Activated CD8-positive, alpha-beta T cell treated with anti-CD3 and anti-CD28 coated beads, Interleukin-2, amount 10 ng/mL, durations not matched to agents 7 days and 5 days (primary cell): ENCODE results near the gene ILKAP. TPM values are rescaled to one million over a fixed set of nuclear protein-coding genes. Genes with fewer than 3 reads are reported as not detected.

Source experiments
- ATAC-seq: fragments of 150-1000 bp; cut with Tn5 transposase; one replicate; pipeline ENCODE4 v1.10.0; 2021; ENCODE audit warnings: moderate library complexity
- CTCF ChIA-PET: fragments of 350-600 bp; sonication (Branson Sonifier 250); formaldehyde crosslinking; loops from one replicate; lab custom pipeline; 2021; ENCODE audit warnings: antibody characterized with exemption; lab: Charles Lee
- POLR2A ChIA-PET: fragments of 350-600 bp; sonication (Branson Sonifier 250); formaldehyde crosslinking; loops from one replicate; lab custom pipeline; 2021; ENCODE audit warnings: antibody characterized with exemption; lab: Charles Lee
- DNase-seq: peaks from one replicate; pipeline ENCODE4 v3.0.0-alpha.2; 2020
- H3K27ac Mint-ChIP-seq: one replicate; pipeline ENCODE4 v1.8.0; 2021; ENCODE audit warnings: mild to moderate bottlenecking, mixed read lengths
- H3K27me3 Mint-ChIP-seq: one replicate; pipeline ENCODE4 v1.8.0; 2021; ENCODE audit warnings: low read depth, mixed read lengths
- H3K36me3 Mint-ChIP-seq: one replicate; pipeline ENCODE4 v1.8.0; 2021; ENCODE audit warnings: low read depth, mixed read lengths
- H3K4me1 Mint-ChIP-seq: one replicate; pipeline ENCODE4 v1.8.0; 2021; ENCODE audit warnings: low read depth, mixed read lengths
- H3K4me3 Mint-ChIP-seq: one replicate; pipeline ENCODE4 v1.8.0; 2021; ENCODE audit warnings: mild to moderate bottlenecking, mixed read lengths
- H3K9me3 Mint-ChIP-seq: one replicate; pipeline ENCODE4 v1.8.0; 2022; ENCODE audit warnings: mixed read lengths; ENCODE audit not compliant: insufficient read depth
- total RNA-seq, 2 experiments: library from RNA; stranded (reverse); gene quantifications; one replicate each; pipeline ENCODE4 v1.2.3, GENCODE V29; 2021

ILKAP gene
- total RNA-seq, 2 experiments from 2014 or later: 58.3 to 62.7 TPM

GRCh38 chr2:238220892-238221521, 17.5 kb upstream of the ILKAP start:
- ChIA-PET CTCF (interaction anchor here (1.0 kb wide), 1 partner anchor 42 kb away, joined by 3 read pairs; no protein-coding TSS in a partner anchor), POLR2A (interaction anchor here (0.7 kb wide), 1 partner anchor 26 kb away, joined by 3 read pairs; no protein-coding TSS in a partner anchor)
- Mint-ChIP-seq H3K9me3 (no peaks in the 10 kb centered on the region), H3K36me3 (no peaks in the 10 kb centered on the region), H3K27ac (no peak overlapping the region), H3K27me3 (peaks cover 5% of the 10 kb centered on the region), H3K4me1 (no peaks in the 10 kb centered on the region), H3K4me3 (no peak overlapping the region)
- ATAC-seq: no peak
- no peak for DNase-seq

- H3K4me1 Mint-ChIP-seq: no peaks in the 10 kb centered on the region
- ChIA-PET CTCF (interaction anchor here (1.0 kb wide), 1 partner anchor 43 kb away, joined by 3 read pairs; no protein-coding TSS in a partner anchor), POLR2A (interaction anchor here (0.7 kb wide), 1 partner anchor 25 kb away, joined by 3 read pairs; no protein-coding TSS in a partner anchor)
- H3K27ac Mint-ChIP-seq: no peak overlapping the region
- H3K36me3 Mint-ChIP-seq: no peaks in the 10 kb centered on the region
- H3K27me3 Mint-ChIP-seq: peaks cover 5% of the 10 kb centered on the region
- DNase-seq (no peak), ATAC-seq (no peak)
- H3K4me3 Mint-ChIP-seq: no peak overlapping the region
- no peaks in the 10 kb centered on the region for H3K9me3 Mint-ChIP-seq
Measured at GRCh38 chr2:238220274-238220891, 16.9 kb upstream of the ILKAP start.

GRCh38 chr2:238216651-238217184, 13.2 kb upstream of the ILKAP start:
- H3K36me3 Mint-ChIP-seq: no peaks in the 10 kb centered on the region
- ChIA-PET POLR2A (no interaction called here), CTCF (no interaction called here)
- no peak overlapping the region for H3K27ac Mint-ChIP-seq
- ATAC-seq: no peak
- H3K4me1 Mint-ChIP-seq: no peaks in the 10 kb centered on the region
- DNase-seq: no peak
- no peaks in the 10 kb centered on the region for H3K9me3 Mint-ChIP-seq
- H3K27me3 Mint-ChIP-seq: peaks cover 30% of the 10 kb centered on the region
- no peak overlapping the region for H3K4me3 Mint-ChIP-seq

- Mint-ChIP-seq H3K27me3 (peaks cover 3% of the 10 kb centered on the region), H3K9me3 (no peaks in the 10 kb centered on the region), H3K4me1 (peaks cover 15% of the 10 kb centered on the region), H3K4me3 (no peak overlapping the region), H3K27ac (no peak overlapping the region), H3K36me3 (peaks cover 7% of the 10 kb centered on the region)
- ChIA-PET POLR2A (no interaction called here), CTCF (no interaction called here)
- no peak for DNase-seq
- ATAC-seq: no peak
Measured at GRCh38 chr2:238207006-238207405, 3.5 kb upstream of the ILKAP start.

- Mint-ChIP-seq H3K36me3 (peaks cover 25% of the 10 kb centered on the region), H3K9me3 (no peaks in the 10 kb centered on the region), H3K4me3 (peak overlapping the region; percentile 77), H3K4me1 (peaks cover 42% of the 10 kb centered on the region), H3K27me3 (no peaks in the 10 kb centered on the region), H3K27ac (peak overlapping the region; percentile 83)
- DNase-seq (no peak), ATAC-seq (no peak)
- CTCF ChIA-PET: interaction anchor here (0.6 to 0.8 kb wide), 2 partner anchors 18 to 59 kb away, joined by 3 read pairs; no protein-coding TSS in a partner anchor
- POLR2A ChIA-PET: interaction anchor here (0.8 to 2.0 kb wide), 5 partner anchors 27 to 503 kb away, joined by 3 to 9 read pairs (median 3); partner anchors contain the start of gene SCLY
Measured at GRCh38 chr2:238203973-238204683, 633 bp upstream of the ILKAP start.

- no peak for ATAC-seq
- no peaks in the 10 kb centered on the region for H3K9me3 Mint-ChIP-seq
- H3K4me1 Mint-ChIP-seq: peaks cover 49% of the 10 kb centered on the region
- peaks cover 30% of the 10 kb centered on the region for H3K36me3 Mint-ChIP-seq
- POLR2A ChIA-PET: interaction anchor here (0.8 to 2.0 kb wide), 5 partner anchors 9 to 529 kb away, joined by 3 to 9 read pairs (median 4); partner anchors contain the start of gene SCLY
- no peaks in the 10 kb centered on the region for H3K27me3 Mint-ChIP-seq
- H3K27ac Mint-ChIP-seq: peak overlapping the region; percentile 81
- CTCF ChIA-PET: interaction anchor here (0.6 to 3.6 kb wide), 5 partner anchors 13 to 284 kb away, joined by 3 to 17 read pairs (median 3); no protein-coding TSS in a partner anchor
- DNase-seq: peak; percentile 39
- H3K4me3 Mint-ChIP-seq: peak overlapping the region; percentile 86
Measured at GRCh38 chr2:238202326-238203093, 985 bp downstream of the ILKAP start.

GRCh38 chr2:238190445-238190844, 13.1 kb downstream of the ILKAP start:
- CTCF ChIA-PET: interaction anchor here (1.3 kb wide), 2 partner anchors 11 to 14 kb away, joined by 3 read pairs; no protein-coding TSS in a partner anchor
- Mint-ChIP-seq H3K4me1 (peaks cover 1% of the 10 kb centered on the region), H3K36me3 (peaks cover 62% of the 10 kb centered on the region), H3K9me3 (no peaks in the 10 kb centered on the region), H3K4me3 (no peak overlapping the region), H3K27me3 (no peaks in the 10 kb centered on the region), H3K27ac (no peak overlapping the region)
- ATAC-seq: no peak
- POLR2A ChIA-PET: no interaction called here
- no peak for DNase-seq

GRCh38 chr2:238187618-238188548, 15.6 kb downstream of the ILKAP start:
- H3K27me3 Mint-ChIP-seq: no peaks in the 10 kb centered on the region
- H3K36me3 Mint-ChIP-seq: peaks cover 69% of the 10 kb centered on the region
- no peak for ATAC-seq
- ChIA-PET CTCF (interaction anchor here (1.0 to 1.3 kb wide), 2 partner anchors 14 to 75 kb away, joined by 3 read pairs; no protein-coding TSS in a partner anchor), POLR2A (no interaction called here)
- no peaks in the 10 kb centered on the region for H3K4me1 Mint-ChIP-seq
- H3K27ac Mint-ChIP-seq: no peak overlapping the region
- H3K9me3 Mint-ChIP-seq: no peaks in the 10 kb centered on the region
- no peak overlapping the region for H3K4me3 Mint-ChIP-seq
- no peak for DNase-seq

GRCh38 chr2:238183821-238184220, 19.7 kb downstream of the ILKAP start:
- ChIA-PET CTCF (interaction anchor here (1.3 kb wide), 1 partner anchor 79 kb away, joined by 3 read pairs; no protein-coding TSS in a partner anchor), POLR2A (no interaction called here)
- DNase-seq: no peak
- ATAC-seq: no peak
- Mint-ChIP-seq H3K9me3 (no peaks in the 10 kb centered on the region), H3K4me1 (no peaks in the 10 kb centered on the region), H3K27me3 (no peaks in the 10 kb centered on the region), H3K4me3 (no peak overlapping the region), H3K36me3 (peaks cover 79% of the 10 kb centered on the region), H3K27ac (no peak overlapping the region)

- H3K9me3 Mint-ChIP-seq: no peaks in the 10 kb centered on the region
- CTCF ChIA-PET: no interaction called here
- no peaks in the 10 kb centered on the region for H3K4me1 Mint-ChIP-seq
- no peak for DNase-seq
- no peak overlapping the region for H3K27ac Mint-ChIP-seq
- H3K27me3 Mint-ChIP-seq: no peaks in the 10 kb centered on the region
- peaks cover 72% of the 10 kb centered on the region for H3K36me3 Mint-ChIP-seq
- POLR2A ChIA-PET: no interaction called here
- H3K4me3 Mint-ChIP-seq: no peak overlapping the region
- no peak for ATAC-seq
Measured at GRCh38 chr2:238182362-238182761, 21.1 kb downstream of the ILKAP start.
